Measurements from ENCODE around the gene KRTAP12-1. TPM values are rescaled to one million over a fixed set of nuclear protein-coding genes. Genes with fewer than 3 reads are reported as not detected.

Gene KRTAP12-1
- total and polyA plus RNA-seq, 2 donors (not counting 1 experiment from before 2014, with no cell fraction given): not detected

DNA sequence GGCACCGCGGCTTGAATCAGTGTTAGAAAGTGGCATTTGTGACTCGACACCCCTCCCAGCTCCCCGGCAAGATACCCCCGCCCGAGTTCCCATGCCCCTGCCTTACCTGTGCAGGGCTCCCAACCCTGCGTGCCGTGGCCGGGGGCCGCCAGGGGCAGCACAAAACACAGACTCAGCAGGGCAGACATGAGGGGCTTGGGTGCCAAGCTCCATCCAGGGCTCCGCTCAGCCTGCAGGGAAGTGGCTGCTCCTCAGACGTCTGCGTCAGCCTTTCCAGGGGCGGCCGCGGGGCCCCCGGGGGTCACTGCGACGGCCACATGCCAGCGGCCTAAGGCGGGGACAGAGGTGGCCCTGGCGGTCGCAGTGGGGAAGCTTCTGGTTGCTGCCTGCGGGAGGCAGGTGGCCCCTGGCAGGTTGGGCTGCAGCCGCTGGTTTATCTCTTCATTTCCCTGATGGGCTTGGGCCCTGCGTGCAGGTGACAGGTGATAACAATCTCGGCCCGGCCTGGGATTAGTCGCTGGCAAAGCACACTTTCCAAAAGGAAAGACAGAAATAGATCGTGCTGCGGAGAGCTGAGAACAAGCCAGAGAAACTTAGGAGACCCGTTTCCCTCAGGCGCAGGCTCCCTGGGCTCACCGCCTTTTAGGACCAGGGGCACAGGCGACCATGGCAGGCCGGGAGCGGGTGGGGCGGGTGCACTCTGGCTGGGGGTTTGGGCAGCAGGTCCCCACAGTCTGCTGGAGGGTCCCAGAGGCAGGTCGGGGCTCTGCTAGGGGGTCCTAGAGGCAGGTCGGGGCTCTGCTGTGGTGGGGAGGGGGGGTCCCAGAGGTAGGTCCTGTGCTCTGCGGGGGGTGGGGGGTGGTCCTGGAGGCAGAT is 29.6 kb upstream of the KRTAP12-1 start, which contains the start of gene TSPEAR:
TSPEAR (minus strand) TSS at position 246 of the 876 bp plus-strand sequence; CDS start at position 188, 58 bp downstream.
- no peak for DNase-seq (ENCODE audit: low read depth in 2 of 2)

GRCh38 chr21:44710756-44711326 is 28.9 kb upstream of the KRTAP12-1 start:
- H3K27me3 ChIP-seq (ENCODE audit: control insufficient read depth, insufficient read depth, low read length): peaks cover 65% of the 10 kb centered on the region
- H2AFZ ChIP-seq (ENCODE audit: low read length): no peak overlapping the region
- H3K27ac ChIP-seq (ENCODE audit: insufficient read depth, low read length): no peak overlapping the region
- no peaks in the 10 kb centered on the region for H3K4me1 ChIP-seq (ENCODE audit: control insufficient read depth, extremely low read depth, insufficient read depth, low read length)
- TF ChIP-seq EZH2 (IDR thresholded peaks at IDR 0.05; ENCODE audit: low read length, missing control alignments): peak; percentile 66
- TF ChIP-seq, protein P1, sequence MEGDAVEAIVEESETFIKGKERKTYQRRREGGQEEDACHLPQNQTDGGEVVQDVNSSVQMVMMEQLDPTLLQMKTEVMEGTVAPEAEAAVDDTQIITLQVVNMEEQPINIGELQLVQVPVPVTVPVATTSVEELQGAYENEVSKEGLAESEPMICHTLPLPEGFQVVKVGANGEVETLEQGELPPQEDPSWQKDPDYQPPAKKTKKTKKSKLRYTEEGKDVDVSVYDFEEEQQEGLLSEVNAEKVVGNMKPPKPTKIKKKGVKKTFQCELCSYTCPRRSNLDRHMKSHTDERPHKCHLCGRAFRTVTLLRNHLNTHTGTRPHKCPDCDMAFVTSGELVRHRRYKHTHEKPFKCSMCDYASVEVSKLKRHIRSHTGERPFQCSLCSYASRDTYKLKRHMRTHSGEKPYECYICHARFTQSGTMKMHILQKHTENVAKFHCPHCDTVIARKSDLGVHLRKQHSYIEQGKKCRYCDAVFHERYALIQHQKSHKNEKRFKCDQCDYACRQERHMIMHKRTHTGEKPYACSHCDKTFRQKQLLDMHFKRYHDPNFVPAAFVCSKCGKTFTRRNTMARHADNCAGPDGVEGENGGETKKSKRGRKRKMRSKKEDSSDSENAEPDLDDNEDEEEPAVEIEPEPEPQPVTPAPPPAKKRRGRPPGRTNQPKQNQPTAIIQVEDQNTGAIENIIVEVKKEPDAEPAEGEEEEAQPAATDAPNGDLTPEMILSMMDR (conservative IDR thresholded peaks at IDR 0.05 in 1 of 2, IDR thresholded peaks at IDR 0.05 in 1 of 2; ENCODE audit: low read depth in 1 of 2, low read length in 2 of 2): no peak
- H3K9ac ChIP-seq (ENCODE audit: insufficient read depth, low read length): no peak overlapping the region
- H3K4me2 ChIP-seq (ENCODE audit: extremely low read depth, insufficient read depth, low read length): no peak overlapping the region
- no peaks in the 10 kb centered on the region for H4K20me1 ChIP-seq (ENCODE audit: control insufficient read depth, extremely low read depth, insufficient read depth, low read length)
- no peaks in the 10 kb centered on the region for H3K79me2 ChIP-seq (ENCODE audit: control insufficient read depth, insufficient read depth, low read length)
- no peak overlapping the region for H3K4me3 ChIP-seq (replicated peaks in 1 of 4; ENCODE audit: control extremely low read depth in 1 of 4, insufficient read depth in 1 of 4, low read depth in 3 of 4, low read length in 4 of 4)
- H3K9me3 ChIP-seq (ENCODE audit: control insufficient read depth, insufficient read depth, low read depth, low read length): no peaks in the 10 kb centered on the region
- no peak for DNase-seq (ENCODE audit: low read depth in 2 of 2)
- H3K36me3 ChIP-seq (ENCODE audit: control insufficient read depth, insufficient read depth, low read length): no peaks in the 10 kb centered on the region

More for the DNA sequence above, 29.6 kb upstream of the KRTAP12-1 start, which contains the start of gene TSPEAR:
- Histone ChIP-seq H3K27me3 (ENCODE audit: control insufficient read depth, insufficient read depth, low read length) (peaks cover 60% of the 10 kb centered on the region), H3K4me2 (ENCODE audit: extremely low read depth, insufficient read depth, low read length) (no peak within 1 kb of the TSS), H3K9ac (ENCODE audit: insufficient read depth, low read length) (no peak within 1 kb of the TSS), H3K9me3 (ENCODE audit: control insufficient read depth, insufficient read depth, low read depth, low read length) (no peaks in the 10 kb centered on the region), H3K27ac (ENCODE audit: insufficient read depth, low read length) (no peak within 1 kb of the TSS), H3K4me1 (ENCODE audit: control insufficient read depth, extremely low read depth, insufficient read depth, low read length) (no peaks in the 10 kb centered on the region), H3K4me3 (replicated peaks in 1 of 4; ENCODE audit: control extremely low read depth in 1 of 4, insufficient read depth in 1 of 4, low read depth in 3 of 4, low read length in 4 of 4) (no peak within 1 kb of the TSS), H3K79me2 (ENCODE audit: control insufficient read depth, insufficient read depth, low read length) (no peaks in the 10 kb centered on the region), H3K36me3 (ENCODE audit: control insufficient read depth, insufficient read depth, low read length) (no peaks in the 10 kb centered on the region), H4K20me1 (ENCODE audit: control insufficient read depth, extremely low read depth, insufficient read depth, low read length) (no peaks in the 10 kb centered on the region), H2AFZ (ENCODE audit: low read length) (no peak within 1 kb of the TSS)
- TF ChIP-seq, protein P1 (conservative IDR thresholded peaks at IDR 0.05 in 1 of 2, IDR thresholded peaks at IDR 0.05 in 1 of 2; ENCODE audit: low read depth in 1 of 2, low read length in 2 of 2): no peak
- TF ChIP-seq EZH2 (IDR thresholded peaks at IDR 0.05; ENCODE audit: low read length, missing control alignments): peak; percentile 68

DNA sequence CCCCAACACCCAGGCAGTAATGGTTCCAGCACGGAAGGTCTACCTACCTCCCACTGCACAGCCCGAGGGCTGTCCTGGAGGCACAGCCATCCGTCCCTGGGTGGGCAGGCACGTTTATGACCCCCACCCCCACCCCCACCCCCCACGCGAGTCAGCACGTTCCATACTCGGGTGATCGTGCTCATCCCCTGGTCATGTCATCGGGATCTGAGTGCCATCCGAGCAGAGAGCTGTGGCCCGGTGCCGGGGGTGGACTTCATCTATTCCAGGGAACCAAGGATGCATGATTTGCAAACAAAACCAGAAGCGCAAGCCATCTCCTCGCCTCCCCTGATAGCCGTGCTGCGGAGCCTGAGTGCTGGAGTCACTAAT is 28.3 kb upstream of the KRTAP12-1 start:
- H4K20me1 ChIP-seq (ENCODE audit: control insufficient read depth, extremely low read depth, insufficient read depth, low read length): no peaks in the 10 kb centered on the region
- no peaks in the 10 kb centered on the region for H3K9me3 ChIP-seq (ENCODE audit: control insufficient read depth, insufficient read depth, low read depth, low read length)
- no peak overlapping the region for H3K4me2 ChIP-seq (ENCODE audit: extremely low read depth, insufficient read depth, low read length)
- H3K79me2 ChIP-seq (ENCODE audit: control insufficient read depth, insufficient read depth, low read length): no peaks in the 10 kb centered on the region
- peaks cover 65% of the 10 kb centered on the region for H3K27me3 ChIP-seq (ENCODE audit: control insufficient read depth, insufficient read depth, low read length)
- no peak for DNase-seq (ENCODE audit: low read depth in 2 of 2)
- H3K27ac ChIP-seq (ENCODE audit: insufficient read depth, low read length): no peak overlapping the region
- no peak overlapping the region for H2AFZ ChIP-seq (ENCODE audit: low read length)
- no peaks in the 10 kb centered on the region for H3K36me3 ChIP-seq (ENCODE audit: control insufficient read depth, insufficient read depth, low read length)
- no peaks in the 10 kb centered on the region for H3K4me1 ChIP-seq (ENCODE audit: control insufficient read depth, extremely low read depth, insufficient read depth, low read length)
- peak; percentile 38 for TF ChIP-seq EZH2 (IDR thresholded peaks at IDR 0.05; ENCODE audit: low read length, missing control alignments)
- TF ChIP-seq, protein P1 (conservative IDR thresholded peaks at IDR 0.05 in 1 of 2, IDR thresholded peaks at IDR 0.05 in 1 of 2; ENCODE audit: low read depth in 1 of 2, low read length in 2 of 2): no peak
- no peak overlapping the region for H3K4me3 ChIP-seq (replicated peaks in 1 of 4; ENCODE audit: control extremely low read depth in 1 of 4, insufficient read depth in 1 of 4, low read depth in 3 of 4, low read length in 4 of 4)
- no peak overlapping the region for H3K9ac ChIP-seq (ENCODE audit: insufficient read depth, low read length)

All from fibroblast of lung (primary cell).